Gastroesophageal sphincter (tissue), 4 donors: Measurements from ENCODE around the gene ACTL7B. TPM values are rescaled to one million over a fixed set of nuclear protein-coding genes. Genes with fewer than 3 reads are reported as not detected.
"Not testable (repeated sequence)": the region's sequence is repeated elsewhere in the genome, so short reads cannot be mapped to it uniquely, and the experiment has no call there.

Source experiments
- ATAC-seq: fragments of 150-250 bp; one replicate; pipeline ENCODE4 v1.9.1; 2016; ENCODE audit warnings: mild to moderate bottlenecking, moderate library complexity
- H3K27ac ChIP-seq, 4 donors: fragments of 200-600 bp; sonication (generic) in 3 of 4; 1 replicate in 3 of 4; 2 replicates in 1 of 4; pipeline ENCODE4 v1.5.1; 2016 to 2019
- H3K27me3 ChIP-seq: fragments of 200-600 bp; sonication (generic); one replicate; pipeline ENCODE4 v1.5.1; 2019
- H3K36me3 ChIP-seq, 2 donors: fragments of 200-600 bp; sonication (generic); one replicate each; pipeline ENCODE4 v1.5.1; 2019; ENCODE audit warnings: control low read depth in 1 of 2
- H3K4me1 ChIP-seq, 3 donors: fragments of 200-600 bp; sonication (generic); 1 replicate in 2 of 3; 2 replicates in 1 of 3; pipeline ENCODE4 v1.5.1; 2016 to 2019; ENCODE audit warnings: control low read depth in 2 of 3
- H3K4me3 ChIP-seq, 2 donors: fragments of 200-600 bp; sonication (generic); one replicate each; pipeline ENCODE4 v1.5.1; 2019; ENCODE audit warnings: mild to moderate bottlenecking in 1 of 2, moderate library complexity in 1 of 2
- H3K9me3 ChIP-seq, 3 donors: fragments of 200-600 bp; sonication (generic); one replicate each; pipeline ENCODE4 v1.5.1; 2017 to 2019; ENCODE audit warnings: control low read depth in 2 of 3
- EP300 ChIP-seq: sonication (generic); formaldehyde crosslinking; IDR thresholded peaks from one replicate; pipeline ENCODE4 v1.6.1; 2017; ENCODE audit warnings: antibody characterized with exemption, mild to moderate bottlenecking
- POLR2A ChIP-seq, 2 donors: fragments of 450-650 bp; IDR thresholded peaks; one replicate each; pipeline ENCODE4 v1.6.1; 2017; ENCODE audit warnings: antibody characterized with exemption in 2 of 2, mild to moderate bottlenecking in 2 of 2, moderate library complexity in 1 of 2
- POLR2AphosphoS5 ChIP-seq: sonication (generic); formaldehyde crosslinking; IDR thresholded peaks from one replicate; pipeline ENCODE4 v1.6.1; 2017; ENCODE audit warnings: antibody characterized with exemption
- WGBS, 2 donors: methylation state at CpG; one replicate each; pipeline ENCODE4 v1.1.5; 2018; ENCODE audit warnings: low coverage in 1 of 2; 5-methylcytosine and 5-hydroxymethylcytosine counted together
- total RNA-seq, 4 donors: library from RNA; depleted of rRNA; stranded (reverse); fragments of >200 nt; gene quantifications; one replicate each; pipeline ENCODE4 v1.1.0, GENCODE V29; 2016
- TF ChIP-seq, protein P1 (sequence below), 4 experiments: fragments of 200-600 bp in 2 of 4; fragments of 450-650 bp in 2 of 4; sonication (generic) in 1 of 4; IDR thresholded peaks; one replicate each; pipeline ENCODE4 v1.5.1; 2017 to 2019; ENCODE audit warnings: antibody characterized with exemption in 4 of 4, mild to moderate bottlenecking in 2 of 4, moderate library complexity in 2 of 4

ACTL7B gene
- total RNA-seq, 4 donors from 2014 or later, result not detected

- Histone ChIP-seq H3K9me3 (no peaks in the 10 kb centered on the region), H3K36me3 (no peaks in the 10 kb centered on the region), H3K27ac (no peak overlapping the region), H3K4me3 (no peak overlapping the region), H3K27me3 (no peaks in the 10 kb centered on the region), H3K4me1 (no peaks in the 10 kb centered on the region)
- no peak for ATAC-seq
- no peak for TF ChIP-seq POLR2AphosphoS5
- no peak for TF ChIP-seq EP300
- TF ChIP-seq POLR2A (IDR thresholded peaks at IDR 0.05), result no peak
- TF ChIP-seq, protein P1, sequence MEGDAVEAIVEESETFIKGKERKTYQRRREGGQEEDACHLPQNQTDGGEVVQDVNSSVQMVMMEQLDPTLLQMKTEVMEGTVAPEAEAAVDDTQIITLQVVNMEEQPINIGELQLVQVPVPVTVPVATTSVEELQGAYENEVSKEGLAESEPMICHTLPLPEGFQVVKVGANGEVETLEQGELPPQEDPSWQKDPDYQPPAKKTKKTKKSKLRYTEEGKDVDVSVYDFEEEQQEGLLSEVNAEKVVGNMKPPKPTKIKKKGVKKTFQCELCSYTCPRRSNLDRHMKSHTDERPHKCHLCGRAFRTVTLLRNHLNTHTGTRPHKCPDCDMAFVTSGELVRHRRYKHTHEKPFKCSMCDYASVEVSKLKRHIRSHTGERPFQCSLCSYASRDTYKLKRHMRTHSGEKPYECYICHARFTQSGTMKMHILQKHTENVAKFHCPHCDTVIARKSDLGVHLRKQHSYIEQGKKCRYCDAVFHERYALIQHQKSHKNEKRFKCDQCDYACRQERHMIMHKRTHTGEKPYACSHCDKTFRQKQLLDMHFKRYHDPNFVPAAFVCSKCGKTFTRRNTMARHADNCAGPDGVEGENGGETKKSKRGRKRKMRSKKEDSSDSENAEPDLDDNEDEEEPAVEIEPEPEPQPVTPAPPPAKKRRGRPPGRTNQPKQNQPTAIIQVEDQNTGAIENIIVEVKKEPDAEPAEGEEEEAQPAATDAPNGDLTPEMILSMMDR (IDR thresholded peaks at IDR 0.05), result no peak
- no CpG with 5 or more reads among the region's 59 CpGs for WGBS, 2 donors
Measured at GRCh38 chr9:108854641-108855528, 901 bp downstream of the ACTL7B start.

DNA sequence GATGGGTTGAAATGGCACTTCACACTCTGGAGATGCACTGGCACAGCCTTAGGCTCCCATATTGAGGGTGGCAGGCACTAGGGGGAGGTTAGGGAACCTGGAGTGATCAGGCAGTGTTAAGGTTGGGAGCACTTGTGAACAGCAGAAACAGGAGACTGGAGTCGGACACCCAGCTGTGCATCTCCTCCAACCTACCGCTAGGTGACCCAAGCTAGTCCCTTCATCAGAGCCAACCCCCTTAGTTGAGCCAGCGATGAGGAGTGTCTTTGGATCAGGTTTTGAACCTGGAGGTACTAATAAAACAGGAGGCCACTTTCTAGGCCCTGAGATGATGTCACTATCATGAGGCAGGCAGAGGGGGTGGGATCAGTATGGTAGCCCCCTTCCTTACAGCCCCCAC, 1.7 kb downstream of the ACTL7B start:
- Histone ChIP-seq H3K36me3 (no peaks in the 10 kb centered on the region), H3K9me3 (no peaks in the 10 kb centered on the region), H3K27ac (no peak overlapping the region), H3K4me1 (no peaks in the 10 kb centered on the region), H3K27me3 (no peaks in the 10 kb centered on the region), H3K4me3 (no peak overlapping the region)
- ATAC-seq, result no peak
- 89% methylated on average over 3 of the region's 3 CpGs; no CpG with 5 or more reads in 1 of the 2 donors for WGBS, 2 donors
- no peak for TF ChIP-seq POLR2A (IDR thresholded peaks at IDR 0.05)

GRCh38 chr9:108852079-108852478, 3.7 kb downstream of the ACTL7B start:
- no peaks in the 10 kb centered on the region for H3K36me3 ChIP-seq

GRCh38 chr9:108851138-108851537, 4.6 kb downstream of the ACTL7B start:
- H3K4me3 ChIP-seq, result no peak overlapping the region
- no peak overlapping the region for H3K27ac ChIP-seq
- no peak for ATAC-seq
- no peaks in the 10 kb centered on the region for H3K27me3 ChIP-seq
- TF ChIP-seq POLR2A (IDR thresholded peaks at IDR 0.05), result no peak
- TF ChIP-seq POLR2AphosphoS5, result no peak
- no peak for TF ChIP-seq EP300
- TF ChIP-seq, protein P1 (IDR thresholded peaks at IDR 0.05), result no peak
- no peaks in the 10 kb centered on the region for H3K4me1 ChIP-seq
- no peaks in the 10 kb centered on the region for H3K36me3 ChIP-seq
- WGBS, 2 donors, result 80 to 88% methylated on average over 1 to 3 of the region's 3 CpGs
- no peaks in the 10 kb centered on the region for H3K9me3 ChIP-seq

More at GRCh38 chr9:108852079-108852478, 3.7 kb downstream of the ACTL7B start:
- H3K27me3 ChIP-seq, result no peaks in the 10 kb centered on the region
- no peaks in the 10 kb centered on the region for H3K9me3 ChIP-seq
- ATAC-seq, result no peak
- no peaks in the 10 kb centered on the region for H3K4me1 ChIP-seq
- H3K4me3 ChIP-seq, result no peak overlapping the region
- WGBS, 2 donors, result 9 to 22% methylated on average over 1 of the region's 1 CpG
- H3K27ac ChIP-seq, result no peak overlapping the region
- no peak for TF ChIP-seq POLR2A (IDR thresholded peaks at IDR 0.05)
- no peak for TF ChIP-seq EP300
- TF ChIP-seq POLR2AphosphoS5, result no peak
- TF ChIP-seq, protein P1 (IDR thresholded peaks at IDR 0.05), result no peak

GRCh38 chr9:108850293-108850897, 5.4 kb downstream of the ACTL7B start:
- WGBS, 2 donors, result 69 to 100% methylated on average over 1 of the region's 3 CpGs

DNA sequence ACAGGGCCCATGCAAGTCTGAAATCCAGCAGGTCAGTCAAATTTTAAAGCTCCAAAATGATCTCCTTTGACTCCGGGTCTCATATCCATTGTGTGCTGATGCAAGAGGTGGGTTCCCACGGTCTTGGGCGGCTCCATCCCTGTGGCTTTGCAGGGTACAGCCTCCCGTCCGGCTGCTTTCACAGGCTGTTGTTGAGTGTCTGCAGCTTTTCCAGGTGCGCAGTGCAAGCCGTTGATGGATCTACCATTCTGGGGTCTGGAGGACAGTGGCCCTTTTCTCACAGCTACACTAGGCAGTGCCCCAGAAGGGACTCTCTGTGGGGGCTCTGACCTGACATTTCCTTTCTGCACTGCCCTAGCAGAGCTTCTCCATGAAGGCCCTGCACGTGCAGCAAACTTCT, 7.5 kb downstream of the ACTL7B start:
- not testable (repeated sequence) for H3K27me3 ChIP-seq
- 88 to 96% methylated on average over 1 to 4 of the region's 8 CpGs for WGBS, 2 donors
- H3K4me1 ChIP-seq, result peaks cover 0 to 16% (median 0%) of the 10 kb centered on the region in 3 donors

More at GRCh38 chr9:108850293-108850897, 5.4 kb downstream of the ACTL7B start:
- H3K36me3 ChIP-seq, result no peaks in the 10 kb centered on the region
- no peak for ATAC-seq
- TF ChIP-seq EP300 (no peak), POLR2AphosphoS5 (no peak), POLR2A (IDR thresholded peaks at IDR 0.05) (no peak)
- TF ChIP-seq, protein P1 (IDR thresholded peaks at IDR 0.05), result no peak
- no peak overlapping the region for H3K4me3 ChIP-seq
- H3K9me3 ChIP-seq, result no peaks in the 10 kb centered on the region
- H3K4me1 ChIP-seq, result peaks cover 0 to 1% (median 0%) of the 10 kb centered on the region in 3 donors
- no peak overlapping the region for H3K27ac ChIP-seq
- H3K27me3 ChIP-seq, result no peaks in the 10 kb centered on the region

More for the DNA sequence above, 7.5 kb downstream of the ACTL7B start:
- not testable (repeated sequence) for H3K36me3 ChIP-seq, ATAC-seq, H3K4me3 ChIP-seq, H3K27ac ChIP-seq, H3K9me3 ChIP-seq
